GM23248 (cell line): ENCODE data around the gene PTH.

ENCODE experiments used
- EZH2 ChIP-seq: fragments of 200-600 bp; sonication (generic); IDR thresholded peaks from 2 replicates; pipeline ENCODE4 v1.6.1; 2018; ENCODE audit warnings: antibody characterized with exemption, mild to moderate bottlenecking; ENCODE audit not compliant: insufficient read depth, poor library complexity, severe bottlenecking
- EZH2phosphoT487 ChIP-seq: fragments of 200-600 bp; sonication (generic); IDR thresholded peaks from 2 replicates; pipeline ENCODE4 v1.6.1; 2018; ENCODE audit warnings: antibody characterized with exemption, moderate library complexity, mild to moderate bottlenecking, low read depth; ENCODE audit not compliant: insufficient read depth

DNA sequence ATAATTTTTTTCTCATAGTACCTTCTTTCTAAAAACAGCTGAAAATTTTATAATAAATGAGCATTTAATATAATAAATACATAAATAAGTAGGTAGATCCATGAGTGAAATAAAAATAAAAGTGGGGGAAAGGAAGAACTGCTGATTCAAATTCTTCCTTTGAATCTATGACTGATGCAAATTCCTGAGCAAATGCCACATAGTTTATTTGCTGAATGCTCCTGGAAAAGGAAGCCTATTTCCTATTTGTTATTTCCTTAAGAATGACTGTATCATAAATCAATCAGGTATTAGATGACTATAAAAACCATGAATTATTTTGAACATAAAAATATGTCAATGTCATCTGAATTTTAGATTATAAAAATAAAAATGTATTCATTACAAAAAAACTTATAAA is 49.4 kb downstream of the PTH start:
- no peak for TF ChIP-seq EZH2phosphoT487
- TF ChIP-seq EZH2, result no peak
